KMS-11 (cell line): Measurements from ENCODE around the gene KAZALD1.

Experiments
- H2AFZ ChIP-seq: fragments of 200-600 bp; sonication (generic); 2 replicates; pipeline ENCODE4 v1.6.1; 2016; ENCODE audit warnings: antibody characterized with exemption, mixed run types, low read depth
- H3K27ac ChIP-seq: fragments of 200-600 bp; sonication (generic); 2 replicates; pipeline ENCODE4 v1.6.1; 2016; ENCODE audit warnings: mild to moderate bottlenecking, mixed run types
- H3K27me3 ChIP-seq: fragments of 200-600 bp; sonication (generic); 2 replicates; pipeline ENCODE4 v1.6.1; 2017; ENCODE audit warnings: mild to moderate bottlenecking, low read depth, mixed run types, moderate library complexity; ENCODE audit not compliant: insufficient read depth
- H3K36me3 ChIP-seq: fragments of 200-600 bp; sonication (generic); 2 replicates; pipeline ENCODE4 v1.6.1; 2017; ENCODE audit warnings: mild to moderate bottlenecking, mixed run types; ENCODE audit not compliant: insufficient read depth
- H3K4me1 ChIP-seq: fragments of 200-600 bp; sonication (generic); 2 replicates; pipeline ENCODE4 v1.6.1; 2016; ENCODE audit warnings: mild to moderate bottlenecking, low read depth, mixed run types; ENCODE audit not compliant: poor library complexity, severe bottlenecking
- H3K4me2 ChIP-seq: fragments of 200-600 bp; sonication (generic); 2 replicates; pipeline ENCODE4 v1.7.0; 2016; ENCODE audit warnings: mild to moderate bottlenecking, mixed run types
- H3K4me3 ChIP-seq: fragments of 200-600 bp; sonication (generic); IDR thresholded peaks from 2 replicates; pipeline ENCODE4 v1.6.1; 2017; ENCODE audit warnings: low read depth, low read length, mixed read lengths; ENCODE audit not compliant: insufficient read depth
- H3K79me2 ChIP-seq: fragments of 200-600 bp; sonication (generic); 2 replicates; pipeline ENCODE4 v1.6.1; 2016; ENCODE audit warnings: low read depth, mixed run types; ENCODE audit not compliant: insufficient read depth
- H3K9ac ChIP-seq: fragments of 200-600 bp; sonication (generic); 2 replicates; pipeline ENCODE4 v1.6.1; 2016; ENCODE audit warnings: mild to moderate bottlenecking, mixed run types
- H4K20me1 ChIP-seq: fragments of 200-600 bp; sonication (generic); 2 replicates; pipeline ENCODE4 v1.6.1; 2016; ENCODE audit warnings: mild to moderate bottlenecking, mixed run types; ENCODE audit not compliant: insufficient read depth
- TF ChIP-seq, protein P1 (sequence below): fragments of 200-600 bp; sonication (generic); conservative IDR thresholded peaks from 2 replicates; pipeline ENCODE4 v1.6.1; 2017; ENCODE audit warnings: low read depth, mild to moderate bottlenecking, antibody characterized with exemption, low read length, moderate library complexity, mixed read lengths

The KAZALD1 gene

DNA sequence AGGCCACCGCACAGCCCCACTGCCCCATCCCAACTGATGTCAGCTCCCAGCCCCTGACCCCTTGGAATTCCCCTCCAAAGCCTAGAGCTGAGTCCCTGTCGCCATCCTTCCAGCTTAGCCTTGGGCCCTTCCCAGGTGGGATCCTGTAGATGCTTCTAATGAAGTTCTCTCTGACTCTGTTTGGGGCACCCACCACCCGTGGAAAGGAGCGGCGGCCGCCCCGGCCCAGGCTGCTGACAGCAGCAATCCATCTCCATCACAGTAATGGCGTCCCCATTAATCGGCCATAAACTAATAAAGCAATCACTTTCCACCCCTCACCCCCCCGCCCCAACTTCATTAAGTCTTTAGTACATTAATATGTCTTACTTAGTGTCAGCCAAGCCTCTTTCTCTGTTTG is 25.6 kb downstream of the KAZALD1 start:
- no peak overlapping the region for H3K9ac ChIP-seq

DNA sequence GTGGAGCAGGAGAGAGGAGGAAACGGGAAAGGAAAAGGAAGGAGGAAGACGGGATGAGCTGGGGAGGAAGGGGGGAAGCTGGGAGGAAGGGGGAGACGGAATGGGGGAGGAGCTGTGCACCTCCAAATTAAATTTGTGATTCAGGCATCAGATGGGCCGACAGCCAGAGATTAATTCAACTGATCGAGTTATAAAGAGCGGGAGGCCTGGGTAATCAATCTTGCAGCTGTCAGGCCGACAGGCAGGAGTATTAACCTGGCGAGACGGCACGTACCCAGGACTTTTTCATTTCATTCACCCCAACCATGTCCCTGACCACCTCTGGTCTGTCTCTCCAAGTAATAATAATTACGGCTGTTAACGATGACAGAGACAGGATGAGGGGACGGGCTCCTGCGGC is 26.2 kb downstream of the KAZALD1 start:
- TF ChIP-seq, protein P1, sequence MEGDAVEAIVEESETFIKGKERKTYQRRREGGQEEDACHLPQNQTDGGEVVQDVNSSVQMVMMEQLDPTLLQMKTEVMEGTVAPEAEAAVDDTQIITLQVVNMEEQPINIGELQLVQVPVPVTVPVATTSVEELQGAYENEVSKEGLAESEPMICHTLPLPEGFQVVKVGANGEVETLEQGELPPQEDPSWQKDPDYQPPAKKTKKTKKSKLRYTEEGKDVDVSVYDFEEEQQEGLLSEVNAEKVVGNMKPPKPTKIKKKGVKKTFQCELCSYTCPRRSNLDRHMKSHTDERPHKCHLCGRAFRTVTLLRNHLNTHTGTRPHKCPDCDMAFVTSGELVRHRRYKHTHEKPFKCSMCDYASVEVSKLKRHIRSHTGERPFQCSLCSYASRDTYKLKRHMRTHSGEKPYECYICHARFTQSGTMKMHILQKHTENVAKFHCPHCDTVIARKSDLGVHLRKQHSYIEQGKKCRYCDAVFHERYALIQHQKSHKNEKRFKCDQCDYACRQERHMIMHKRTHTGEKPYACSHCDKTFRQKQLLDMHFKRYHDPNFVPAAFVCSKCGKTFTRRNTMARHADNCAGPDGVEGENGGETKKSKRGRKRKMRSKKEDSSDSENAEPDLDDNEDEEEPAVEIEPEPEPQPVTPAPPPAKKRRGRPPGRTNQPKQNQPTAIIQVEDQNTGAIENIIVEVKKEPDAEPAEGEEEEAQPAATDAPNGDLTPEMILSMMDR, result no peak
- Histone ChIP-seq H2AFZ (no peak overlapping the region), H3K27ac (no peak overlapping the region), H3K4me3 (no peak overlapping the region), H3K9ac (no peak overlapping the region), H3K27me3 (peaks cover 91% of the 10 kb centered on the region), H3K4me1 (no peaks in the 10 kb centered on the region), H3K79me2 (no peaks in the 10 kb centered on the region), H4K20me1 (no peaks in the 10 kb centered on the region), H3K4me2 (no peak overlapping the region), H3K36me3 (no peaks in the 10 kb centered on the region)

More for the DNA sequence above, 25.6 kb downstream of the KAZALD1 start:
- H3K4me1 ChIP-seq, result no peaks in the 10 kb centered on the region
- H3K27ac ChIP-seq, result no peak overlapping the region
- H4K20me1 ChIP-seq, result no peaks in the 10 kb centered on the region
- TF ChIP-seq, protein P1, result no peak
- no peaks in the 10 kb centered on the region for H3K79me2 ChIP-seq
- H3K4me3 ChIP-seq, result no peak overlapping the region
- no peak overlapping the region for H3K4me2 ChIP-seq
- H3K27me3 ChIP-seq, result peaks cover 92% of the 10 kb centered on the region
- H2AFZ ChIP-seq, result no peak overlapping the region
- no peaks in the 10 kb centered on the region for H3K36me3 ChIP-seq

GRCh38 chr10:101089520-101090299 is 27.9 kb downstream of the KAZALD1 start:
- TF ChIP-seq, protein P1, result no peak
- Histone ChIP-seq H3K4me3 (no peak overlapping the region), H4K20me1 (no peaks in the 10 kb centered on the region), H3K27ac (no peak overlapping the region), H3K27me3 (peaks cover 84% of the 10 kb centered on the region), H3K79me2 (no peaks in the 10 kb centered on the region), H3K4me2 (no peak overlapping the region), H3K9ac (no peak overlapping the region), H3K36me3 (no peaks in the 10 kb centered on the region), H3K4me1 (no peaks in the 10 kb centered on the region), H2AFZ (no peak overlapping the region)

GRCh38 chr10:101090597-101090996 is 28.8 kb downstream of the KAZALD1 start:
- peaks cover 76% of the 10 kb centered on the region for H3K27me3 ChIP-seq

More at GRCh38 chr10:101090597-101090996, 28.8 kb downstream of the KAZALD1 start:
- H3K4me1 ChIP-seq, result peaks cover 3% of the 10 kb centered on the region
- H3K9ac ChIP-seq, result no peak overlapping the region
- H3K4me3 ChIP-seq, result no peak overlapping the region
- H3K36me3 ChIP-seq, result no peaks in the 10 kb centered on the region
- no peaks in the 10 kb centered on the region for H3K79me2 ChIP-seq
- TF ChIP-seq, protein P1, result no peak
- H2AFZ ChIP-seq, result no peak overlapping the region
- no peak overlapping the region for H3K4me2 ChIP-seq
- no peaks in the 10 kb centered on the region for H4K20me1 ChIP-seq
- no peak overlapping the region for H3K27ac ChIP-seq
